Stomach (tissue), 4 donors: ENCODE data around the gene EFNA1.

Source experiments
- POLR2A ChIP-seq, 4 donors: fragments of 450-650 bp; IDR thresholded peaks; one replicate each; pipeline ENCODE4 v1.6.1; 2016; ENCODE audit warnings: antibody characterized with exemption in 4 of 4, control low read depth in 2 of 4, mild to moderate bottlenecking in 1 of 4, moderate library complexity in 1 of 4
- POLR2AphosphoS5 ChIP-seq, 3 donors: sonication (generic); formaldehyde crosslinking; IDR thresholded peaks; one replicate each; pipeline ENCODE4 v1.6.1; 2016; ENCODE audit warnings: antibody characterized with exemption in 3 of 3
- TF ChIP-seq, protein P1 (sequence below), 7 experiments: fragments of 450-650 bp in 4 of 7; fragments of 200-600 bp in 3 of 7; sonication (generic) in 3 of 7; IDR thresholded peaks; one replicate each; pipeline ENCODE4 v1.5.1; 2016 to 2019; ENCODE audit warnings: antibody characterized with exemption in 7 of 7, control low read depth in 2 of 7, mild to moderate bottlenecking in 1 of 7

- TF ChIP-seq, protein P1, sequence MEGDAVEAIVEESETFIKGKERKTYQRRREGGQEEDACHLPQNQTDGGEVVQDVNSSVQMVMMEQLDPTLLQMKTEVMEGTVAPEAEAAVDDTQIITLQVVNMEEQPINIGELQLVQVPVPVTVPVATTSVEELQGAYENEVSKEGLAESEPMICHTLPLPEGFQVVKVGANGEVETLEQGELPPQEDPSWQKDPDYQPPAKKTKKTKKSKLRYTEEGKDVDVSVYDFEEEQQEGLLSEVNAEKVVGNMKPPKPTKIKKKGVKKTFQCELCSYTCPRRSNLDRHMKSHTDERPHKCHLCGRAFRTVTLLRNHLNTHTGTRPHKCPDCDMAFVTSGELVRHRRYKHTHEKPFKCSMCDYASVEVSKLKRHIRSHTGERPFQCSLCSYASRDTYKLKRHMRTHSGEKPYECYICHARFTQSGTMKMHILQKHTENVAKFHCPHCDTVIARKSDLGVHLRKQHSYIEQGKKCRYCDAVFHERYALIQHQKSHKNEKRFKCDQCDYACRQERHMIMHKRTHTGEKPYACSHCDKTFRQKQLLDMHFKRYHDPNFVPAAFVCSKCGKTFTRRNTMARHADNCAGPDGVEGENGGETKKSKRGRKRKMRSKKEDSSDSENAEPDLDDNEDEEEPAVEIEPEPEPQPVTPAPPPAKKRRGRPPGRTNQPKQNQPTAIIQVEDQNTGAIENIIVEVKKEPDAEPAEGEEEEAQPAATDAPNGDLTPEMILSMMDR (IDR thresholded peaks at IDR 0.05) = no peak
- TF ChIP-seq POLR2AphosphoS5 (IDR thresholded peaks at IDR 0.05) (no peak), POLR2A (IDR thresholded peaks at IDR 0.05) (no peak)
Observed at GRCh38 chr1:155078469-155079209, 49.0 kb upstream of the EFNA1 start, which contains the start of gene EFNA3.
